ENCODE data around the gene S1PR5. TPM values are rescaled to one million over a fixed set of nuclear protein-coding genes. Genes with fewer than 3 reads are reported as not detected.

S1PR5 gene
- total and polyA plus RNA-seq, 9 of the 15 experiments (the other 6 are each of a cell fraction or from before 2014, with no cell fraction given) = 0.03 to 0.54 (median 0.35) TPM; not detected in 4

GRCh38 chr19:10505583-10506229 is 11.5 kb downstream of the S1PR5 start (continued):
- TF ChIP-seq CHD7 (IDR thresholded peaks at IDR 0.05; ENCODE audit: low read depth, low read length) (no peak), SMAD1 (IDR thresholded peaks at IDR 0.05; ENCODE audit: low read depth, low read length, partially characterized antibody) (no peak), ZEB2 (IDR thresholded peaks at IDR 0.05) (no peak), NFIX (CRISPR knock-in tag; IDR thresholded peaks at IDR 0.05; ENCODE audit: low read depth) (no peak), PML (IDR thresholded peaks at IDR 0.05; ENCODE audit: low read length) (no peak), JUN (IDR thresholded peaks at IDR 0.05; ENCODE audit: borderline replicate concordance, low read depth, low read length) (0 out of 2 replicates have a peak, but pooled peaks have one; percentile 19), JUN (CRISPR knock-in tag; IDR thresholded peaks at IDR 0.05; ENCODE audit: borderline replicate concordance) (no peak), SIX5 (IDR thresholded peaks at IDR 0.05; ENCODE audit: borderline replicate concordance in 1 of 2, insufficient read depth in 1 of 2, low read depth in 1 of 2, low read length in 2 of 2) (no peak), SMC3 (conservative IDR thresholded peaks at IDR 0.05; ENCODE audit: insufficient read depth, low read depth, low read length) (peak; percentile 46; the same call in 1 of the 2 replicates), CCAR2 (IDR thresholded peaks at IDR 0.05; ENCODE audit: low read depth, low read length) (no peak), NR2C2 (CRISPR knock-in tag; IDR thresholded peaks at IDR 0.05) (no peak), NR2C2 (tag; IDR thresholded peaks at IDR 0.05) (no peak), NELFE (IDR thresholded peaks at IDR 0.05; ENCODE audit: insufficient read depth, insufficient read length) (no peak), ATF1 (CRISPR knock-in tag; IDR thresholded peaks at IDR 0.05) (no peak), ATF1 (tag; IDR thresholded peaks at IDR 0.05) (peak; percentile 50), ETV1 (tag; conservative IDR thresholded peaks at IDR 0.05; ENCODE audit: low read depth) (no peak), U2AF2 (optimal IDR thresholded peaks at IDR 0.05; ENCODE audit: low read depth, low read length) (no peak), RBM25 (IDR thresholded peaks at IDR 0.05; ENCODE audit: low read depth, low read length, severe bottlenecking) (peak; percentile 24), CXXC5 (CRISPR knock-in tag; IDR thresholded peaks at IDR 0.05) (peak; percentile 46; the same call in 1 of the 2 replicates)

Measured in K562 (cell line).